Common myeloid progenitor, CD34-positive (primary cell): Measurements from ENCODE around the gene LPIN1.
A peak's percentile ranks its signal among the peaks of the same experiment; 100 is the strongest.

ENCODE experiments used
- CTCF ChIA-PET: fragments of 350-600 bp; sonication (Branson Sonifier 250); formaldehyde crosslinking; loops from one replicate; lab custom pipeline; 2021; ENCODE audit warnings: antibody characterized with exemption; lab: Charles Lee
- POLR2A ChIA-PET: fragments of 350-600 bp; sonication (Branson Sonifier 250); formaldehyde crosslinking; loops from one replicate; lab custom pipeline; 2021; ENCODE audit warnings: antibody characterized with exemption; lab: Charles Lee
- DNase-seq, 3 donors: peaks; one replicate each; pipeline versions ENCODE4 v3.0.0 to v3.0.0-alpha.2; 2013
- H3K27ac ChIP-seq, 2 experiments: 1 replicate in 1 of 2; 2 replicates in 1 of 2; pipeline ENCODE4 v1.7.0; 2013; ENCODE audit warnings: inconsistent platforms in 2 of 2, low read length in 2 of 2, mild to moderate bottlenecking in 2 of 2, low read depth in 1 of 2, moderate library complexity in 1 of 2; ENCODE audit not compliant: severe bottlenecking in 2 of 2, insufficient read depth in 1 of 2, poor library complexity in 1 of 2
- H3K27me3 ChIP-seq, 5 experiments: replicated peaks in 2 of 5; 1 replicate in 3 of 5; 2 replicates in 2 of 5; pipeline versions ENCODE4 v1.6.1 to v1.7.0; 2013; ENCODE audit warnings: low read length in 4 of 5, mild to moderate bottlenecking in 2 of 5, moderate library complexity in 2 of 5, inconsistent platforms in 1 of 5; ENCODE audit not compliant: insufficient read depth in 5 of 5, control insufficient read depth in 4 of 5
- H3K36me3 ChIP-seq, 4 experiments: 1 replicate in 2 of 4; 2 replicates in 2 of 4; pipeline versions ENCODE4 v1.6.1 to v1.7.0; 2013; ENCODE audit warnings: low read length in 3 of 4, control low read depth in 1 of 4, mild to moderate bottlenecking in 1 of 4; ENCODE audit not compliant: control insufficient read depth in 4 of 4, insufficient read depth in 4 of 4
- H3K4me1 ChIP-seq, 4 experiments: 1 replicate in 3 of 4; 2 replicates in 1 of 4; pipeline versions ENCODE4 v1.6.1 to v1.7.1; 2013; ENCODE audit warnings: low read length in 3 of 4, mild to moderate bottlenecking in 3 of 4, control low read depth in 1 of 4, inconsistent platforms in 1 of 4, moderate library complexity in 1 of 4; ENCODE audit not compliant: control insufficient read depth in 4 of 4, insufficient read depth in 4 of 4; ENCODE audit errors: control extremely low read depth in 1 of 4
- H3K4me3 ChIP-seq, 7 experiments: 1 replicate in 4 of 7; 2 replicates in 3 of 7; pipeline versions ENCODE4 v1.5.1 to v1.7.0; 2013; ENCODE audit warnings: mild to moderate bottlenecking in 7 of 7, low read length in 6 of 7, moderate library complexity in 6 of 7, inconsistent platforms in 2 of 7, low read depth in 2 of 7, control low read depth in 1 of 7; ENCODE audit not compliant: insufficient read depth in 4 of 7, control insufficient read depth in 1 of 7; ENCODE audit errors: extremely low read depth in 1 of 7
- H3K9me3 ChIP-seq, 5 experiments: 1 replicate in 4 of 5; 2 replicates in 1 of 5; pipeline versions ENCODE4 v1.6.1 to v1.7.1; 2013; ENCODE audit warnings: low read length in 4 of 5, mild to moderate bottlenecking in 2 of 5, inconsistent platforms in 1 of 5, low read depth in 1 of 5, moderate library complexity in 1 of 5; ENCODE audit not compliant: control insufficient read depth in 4 of 5, insufficient read depth in 2 of 5; ENCODE audit errors: control extremely low read depth in 1 of 5
- WGBS: methylation state at CpG from one replicate; pipeline ENCODE4 v1.1.5; 2013; ENCODE audit not compliant: insufficient coverage; 5-methylcytosine and 5-hydroxymethylcytosine counted together

The LPIN1 gene

DNA sequence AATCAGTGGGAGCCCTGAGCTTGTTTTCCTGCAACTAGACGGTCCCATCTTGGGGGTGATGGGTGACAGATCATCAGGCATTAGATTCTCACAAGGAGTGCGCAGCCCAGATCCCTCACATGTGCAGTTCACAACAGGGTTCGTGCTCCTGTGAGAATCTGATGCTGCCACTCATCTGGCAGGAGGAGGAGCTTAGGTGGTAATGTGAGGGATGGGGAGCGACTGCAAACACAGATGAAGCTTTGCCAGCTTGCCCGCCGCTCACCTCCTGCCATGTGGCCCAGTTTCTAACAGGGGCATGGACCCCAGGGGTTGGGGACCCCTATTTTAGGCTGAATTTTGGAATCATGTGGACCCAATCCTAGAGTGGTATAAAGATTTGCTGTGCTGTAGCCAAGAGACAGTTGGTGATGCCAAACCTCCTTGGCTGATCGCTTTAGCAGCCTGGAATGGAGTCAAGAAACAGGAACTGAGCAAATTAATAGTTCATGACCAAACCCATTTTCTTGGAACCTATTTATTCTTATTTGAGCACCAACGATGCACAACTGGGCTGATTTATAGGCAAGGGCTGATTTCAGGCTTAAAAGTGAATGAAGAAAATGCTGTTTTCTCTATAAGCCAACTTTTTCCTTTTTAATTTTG, 25.7 kb downstream of the LPIN1 start:
- no peaks in the 10 kb centered on the region for H3K9me3 ChIP-seq
- H3K27me3 ChIP-seq = no peaks in the 10 kb centered on the region
- no peak overlapping the region for H3K4me3 ChIP-seq
- no peak for DNase-seq
- ChIA-PET CTCF (interaction anchor here (0.9 to 12.6 kb wide), 6 partner anchors 9 to 82 kb away, joined by 3 to 207 read pairs (median 6); partner anchors contain the start of gene LPIN1), POLR2A (interaction anchor here (0.6 kb wide), 1 partner anchor 76 kb away, joined by 3 read pairs; no protein-coding TSS in a partner anchor)
- H3K4me1 ChIP-seq = peaks cover 12 to 65% (median 39%) of the 10 kb centered on the region in 4 experiments
- WGBS = 89% methylated on average over 7 of the region's 8 CpGs
- no peak overlapping the region for H3K27ac ChIP-seq
- peaks cover 10 to 73% (median 42%) of the 10 kb centered on the region in 4 experiments for H3K36me3 ChIP-seq

DNA sequence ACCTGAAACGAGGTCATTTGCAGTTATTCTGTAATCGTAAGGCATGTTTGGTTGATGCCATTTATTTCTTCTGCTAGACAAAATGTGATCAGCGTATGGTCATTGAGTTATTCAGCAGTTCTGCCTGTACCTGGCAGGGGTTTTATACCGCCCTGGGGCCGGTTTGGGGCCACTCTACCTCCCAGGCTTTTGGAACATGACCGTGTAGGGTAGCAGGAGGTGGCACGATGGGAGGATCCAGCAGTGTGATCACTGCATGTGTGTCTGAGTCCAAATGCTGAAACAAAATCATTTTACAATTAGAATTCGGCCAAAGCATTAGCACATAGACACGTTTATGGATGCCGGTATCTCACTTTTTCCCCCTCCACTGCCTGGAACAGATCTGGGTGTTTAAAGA, 26.7 kb downstream of the LPIN1 start:
- ChIA-PET CTCF (interaction anchor here (0.9 to 3.0 kb wide), 9 partner anchors 10 to 83 kb away, joined by 3 to 24 read pairs (median 4); no protein-coding TSS in a partner anchor), POLR2A (interaction anchor here (0.6 to 2.6 kb wide), 2 partner anchors 20 to 76 kb away, joined by 3 to 7 read pairs; no protein-coding TSS in a partner anchor)
- H3K9me3 ChIP-seq = no peaks in the 10 kb centered on the region
- DNase-seq = no peak
- peaks cover 11 to 65% (median 38%) of the 10 kb centered on the region in 4 experiments for H3K4me1 ChIP-seq
- WGBS = 100% methylated on average over 6 of the region's 10 CpGs
- no peak overlapping the region for H3K4me3 ChIP-seq
- H3K36me3 ChIP-seq = peaks cover 11 to 79% (median 45%) of the 10 kb centered on the region in 4 experiments
- no peaks in the 10 kb centered on the region for H3K27me3 ChIP-seq
- no peak overlapping the region for H3K27ac ChIP-seq

DNA sequence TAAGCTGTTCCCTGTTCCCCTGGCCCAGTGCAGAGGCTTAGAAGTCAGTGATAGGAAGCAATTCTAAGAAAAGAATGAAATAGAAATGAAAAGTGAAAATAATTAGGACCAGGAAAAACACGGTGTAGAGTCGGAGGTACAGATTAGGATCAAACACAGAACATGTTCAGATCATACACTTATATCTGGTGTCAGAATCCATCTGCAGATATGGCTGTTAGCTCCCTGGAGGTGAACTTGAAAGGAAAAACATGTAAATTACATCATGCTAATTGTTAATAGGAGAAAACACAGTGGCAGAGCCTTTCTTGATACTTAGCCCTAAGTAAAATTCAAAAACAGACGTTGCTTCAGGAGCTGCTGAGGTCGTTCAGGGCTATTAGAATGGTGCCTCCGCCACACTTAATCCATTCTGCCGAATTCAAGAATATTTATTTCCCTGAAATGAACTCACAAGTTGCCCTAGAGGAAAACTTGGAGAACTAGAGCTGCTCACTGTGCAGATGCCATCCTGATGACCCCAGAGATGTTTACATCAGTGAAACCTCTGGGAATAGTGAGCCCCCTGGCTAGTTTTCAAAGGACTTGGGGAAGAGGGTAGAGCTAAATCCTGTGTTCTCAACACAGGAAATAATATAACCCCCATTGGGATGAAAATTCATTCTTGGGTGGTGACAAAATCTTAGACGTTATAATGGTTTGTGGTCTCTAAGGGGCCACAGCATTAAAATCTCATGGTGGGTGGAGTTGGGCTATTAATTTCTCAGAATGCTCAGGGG, 27.5 kb downstream of the LPIN1 start:
- ChIA-PET CTCF (interaction anchor here (0.7 to 3.0 kb wide), 16 partner anchors 10 to 86 kb away, joined by 3 to 24 read pairs (median 4); partner anchors contain the start of gene LPIN1), POLR2A (interaction anchor here (0.6 to 2.6 kb wide), 2 partner anchors 21 to 298 kb away, joined by 3 to 7 read pairs; no protein-coding TSS in a partner anchor)
- peaks cover 18 to 66% (median 41%) of the 10 kb centered on the region in 4 experiments for H3K4me1 ChIP-seq
- 73% methylated on average over 7 of the region's 7 CpGs for whole genome bisulfite sequencing
- no peak for DNase-seq
- peaks cover 11 to 80% (median 45%) of the 10 kb centered on the region in 4 experiments for H3K36me3 ChIP-seq
- H3K4me3 ChIP-seq = no peak overlapping the region
- no peaks in the 10 kb centered on the region for H3K27me3 ChIP-seq
- H3K27ac ChIP-seq = peak overlapping the region in 1 of 2 experiments; percentile 27
- H3K9me3 ChIP-seq = no peaks in the 10 kb centered on the region

DNA sequence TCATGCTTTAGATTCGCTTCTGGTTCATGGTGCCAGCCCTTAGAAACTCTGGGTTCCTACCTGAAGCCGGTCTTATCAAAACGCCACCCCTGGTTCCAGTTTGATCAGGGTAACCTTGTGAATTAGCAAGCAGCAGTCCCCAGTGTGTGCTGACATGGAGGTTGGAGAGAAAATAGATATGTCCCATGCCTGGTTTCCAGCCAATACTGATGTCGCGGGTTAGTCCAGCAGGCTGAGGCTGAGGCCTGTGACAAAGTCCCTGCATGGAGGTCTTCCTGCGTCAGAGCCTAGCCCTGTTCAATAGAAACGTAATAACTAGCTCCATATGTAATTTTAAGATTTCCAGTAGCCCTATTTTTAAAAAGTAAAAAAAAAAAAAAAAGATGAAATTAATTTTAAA, 28.2 kb downstream of the LPIN1 start:
- no peaks in the 10 kb centered on the region for H3K9me3 ChIP-seq
- CTCF ChIA-PET = interaction anchor here (0.6 to 3.0 kb wide), 12 partner anchors 10 to 87 kb away, joined by 3 to 24 read pairs (median 4); partner anchors contain the start of gene LPIN1
- H3K4me1 ChIP-seq = peaks cover 18 to 64% (median 36%) of the 10 kb centered on the region in 4 experiments
- H3K27ac ChIP-seq = no peak overlapping the region
- WGBS = 100% methylated on average over 3 of the region's 7 CpGs
- no peaks in the 10 kb centered on the region for H3K27me3 ChIP-seq
- DNase-seq = no peak
- POLR2A ChIA-PET = interaction anchor here (0.6 to 2.6 kb wide), 2 partner anchors 21 to 297 kb away, joined by 3 to 7 read pairs; no protein-coding TSS in a partner anchor
- peaks cover 13 to 79% (median 48%) of the 10 kb centered on the region in 4 experiments for H3K36me3 ChIP-seq
- no peak overlapping the region for H3K4me3 ChIP-seq

DNA sequence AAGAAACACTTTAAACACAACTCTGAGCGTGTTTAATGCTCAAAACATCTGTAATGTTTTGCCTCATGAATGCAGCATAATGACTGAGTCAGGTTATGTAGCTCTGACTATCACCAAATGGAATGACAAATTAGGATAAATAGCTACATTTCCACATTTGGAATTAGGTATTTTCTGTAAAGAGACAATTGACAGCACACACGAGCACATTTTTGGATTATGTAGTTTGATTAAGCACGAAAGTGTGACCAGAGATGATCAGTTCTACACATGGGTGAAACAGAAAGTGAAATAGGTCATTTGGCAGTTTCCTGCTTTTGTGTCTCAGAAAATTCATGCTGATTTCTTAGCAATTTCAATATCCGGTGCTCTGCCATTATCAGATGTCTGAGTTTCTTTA, 29.0 kb downstream of the LPIN1 start:
- H3K4me3 ChIP-seq = peak overlapping the region in 3 of 7 experiments; percentile 35 to 41 (median 39)
- peaks cover 12 to 57% (median 28%) of the 10 kb centered on the region in 4 experiments for H3K4me1 ChIP-seq
- no peaks in the 10 kb centered on the region for H3K9me3 ChIP-seq
- H3K27me3 ChIP-seq = no peaks in the 10 kb centered on the region
- DNase-seq = peak; percentile 26 to 73 (median 66)
- POLR2A ChIA-PET = interaction anchor here (2.6 kb wide), 1 partner anchor 22 kb away, joined by 7 read pairs; no protein-coding TSS in a partner anchor
- 17% methylated on average over 2 of the region's 4 CpGs for WGBS
- H3K27ac ChIP-seq = no peak overlapping the region
- CTCF ChIA-PET = interaction anchor here (0.6 to 3.0 kb wide), 11 partner anchors 9 to 87 kb away, joined by 3 to 24 read pairs (median 4); partner anchors contain the start of gene LPIN1
- H3K36me3 ChIP-seq = peaks cover 13 to 75% (median 52%) of the 10 kb centered on the region in 4 experiments

DNA sequence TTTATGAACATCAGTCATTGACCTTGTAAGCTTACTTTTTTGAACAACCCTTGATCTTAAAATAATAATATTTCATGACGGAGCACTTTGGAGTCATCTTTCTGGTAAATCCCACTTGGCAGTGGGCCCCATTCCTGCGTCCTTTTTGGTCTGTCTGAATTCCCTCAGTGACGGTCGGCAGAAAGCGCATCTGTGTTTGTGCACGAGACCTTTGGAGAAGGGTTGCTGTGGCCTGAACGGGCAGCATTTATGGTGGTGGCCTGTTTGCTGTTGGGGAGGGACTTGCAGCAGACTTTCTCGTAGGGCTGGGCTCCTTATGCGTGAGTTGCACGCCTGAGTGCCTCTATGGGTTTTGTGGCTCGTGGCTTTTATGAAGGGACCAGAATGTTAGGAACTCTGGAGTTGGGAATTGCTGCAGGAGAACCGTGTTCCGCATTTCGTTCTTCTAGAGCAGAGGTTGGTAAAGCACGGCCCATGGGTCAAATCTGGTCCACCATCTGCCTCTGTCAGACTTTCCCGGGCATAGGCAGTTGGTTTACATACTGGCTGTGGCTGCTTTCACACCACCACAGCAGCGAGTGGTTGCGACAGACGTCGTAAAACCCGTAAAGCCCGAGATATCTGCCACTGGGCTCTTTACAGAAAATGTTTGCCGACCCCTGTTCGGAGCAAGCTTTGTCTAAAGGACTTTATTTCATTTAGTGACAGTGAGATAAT, 30.8 kb downstream of the LPIN1 start:
- Histone ChIP-seq H3K4me3 (no peak overlapping the region), H3K9me3 (no peaks in the 10 kb centered on the region), H3K36me3 (peaks cover 20 to 74% (median 53%) of the 10 kb centered on the region in 4 experiments), H3K27ac (no peak overlapping the region), H3K27me3 (no peaks in the 10 kb centered on the region), H3K4me1 (peaks cover 8 to 47% (median 25%) of the 10 kb centered on the region in 4 experiments)
- 92% methylated on average over 21 of the region's 24 CpGs for WGBS
- CTCF ChIA-PET = interaction anchor here (0.9 to 15.5 kb wide), 11 partner anchors 10 to 96 kb away, joined by 3 to 430 read pairs (median 5); partner anchors contain the start of gene LPIN1
- DNase-seq = peak in 2 of 3 donors; percentile 30 to 56
- POLR2A ChIA-PET = interaction anchor here (1.9 to 3.1 kb wide), 2 partner anchors 24 to 33 kb away, joined by 4 to 13 read pairs; no protein-coding TSS in a partner anchor
